Upper lobe of left lung (tissue), 4 donors: ENCODE data around the gene ADAMTS14.

Experiments used
- CTCF ChIP-seq, 6 experiments: fragments of 450-650 bp in 4 of 6; fragments of 200-600 bp in 2 of 6; sonication (generic) in 2 of 6; IDR thresholded peaks; one replicate each; pipeline ENCODE4 v1.5.1; 2016 to 2019; ENCODE audit warnings: antibody characterized with exemption in 6 of 6
- EP300 ChIP-seq, 4 donors: sonication (generic); formaldehyde crosslinking; IDR thresholded peaks; one replicate each; pipeline ENCODE4 v1.5.1; 2017; ENCODE audit warnings: antibody characterized with exemption in 4 of 4, control low read depth in 2 of 4
- POLR2A ChIP-seq, 4 donors: fragments of 450-650 bp; IDR thresholded peaks; one replicate each; pipeline ENCODE4 v1.5.1; 2016 to 2017; ENCODE audit warnings: antibody characterized with exemption in 4 of 4, mild to moderate bottlenecking in 2 of 4
- POLR2AphosphoS5 ChIP-seq, 2 donors: sonication (generic); formaldehyde crosslinking; IDR thresholded peaks; one replicate each; pipeline ENCODE4 v1.5.1; 2017; ENCODE audit warnings: antibody characterized with exemption in 2 of 2

- no peak for TF ChIP-seq CTCF (IDR thresholded peaks at IDR 0.05)
- TF ChIP-seq POLR2AphosphoS5 (IDR thresholded peaks at IDR 0.05), result no peak
- TF ChIP-seq EP300 (IDR thresholded peaks at IDR 0.05), result no peak
- peak in 1 of 4 donors; percentile 8 for TF ChIP-seq POLR2A (IDR thresholded peaks at IDR 0.05)
Observed at GRCh38 chr10:70779511-70780369, 107.4 kb downstream of the ADAMTS14 start.
